Keratinocyte (primary cell): ENCODE results near the gene TUBB. TPM values are rescaled to one million over a fixed set of nuclear protein-coding genes. Genes with fewer than 3 reads are reported as not detected.

Experiments
- DNase-seq: peaks from one replicate; pipeline ENCODE4 v3.0.0-alpha.2; 2011; ENCODE audit warnings: low read depth, missing footprints, low spot score
- FAIRE-seq: peaks from 2 replicates; lab custom pipeline; 2011; peaks lifted over from hg19 to GRCh38; lab: Jason Lieb, UNC
- H2AFZ ChIP-seq: 2 replicates; pipeline ENCODE4 v1.6.0; 2012; ENCODE audit warnings: low read length, control low read depth, inconsistent platforms; ENCODE audit not compliant: control insufficient read depth
- H3K27ac ChIP-seq: 2 replicates; pipeline ENCODE4 v1.5.1; 2011; ENCODE audit warnings: low read length; ENCODE audit not compliant: control insufficient read depth, insufficient read depth
- H3K27me3 ChIP-seq: 3 replicates; pipeline ENCODE4 v1.6.0; 2011; ENCODE audit warnings: low read length; ENCODE audit not compliant: control insufficient read depth, insufficient read depth; ENCODE audit errors: extremely low read depth
- H3K36me3 ChIP-seq, 2 experiments: 2 replicates in 1 of 2; 3 replicates in 1 of 2; pipeline ENCODE4 v1.5.1; 2011; ENCODE audit warnings: low read length in 2 of 2, mild to moderate bottlenecking in 1 of 2; ENCODE audit not compliant: control insufficient read depth in 2 of 2, insufficient read depth in 2 of 2; ENCODE audit errors: extremely low read depth in 1 of 2
- H3K4me1 ChIP-seq: 3 replicates; pipeline ENCODE4 v1.5.1; 2011; ENCODE audit warnings: low read length; ENCODE audit not compliant: control insufficient read depth, insufficient read depth; ENCODE audit errors: extremely low read depth
- H3K4me2 ChIP-seq: 3 replicates; pipeline ENCODE4 v1.6.0; 2011; ENCODE audit warnings: low read depth, low read length; ENCODE audit not compliant: control insufficient read depth, insufficient read depth; ENCODE audit errors: extremely low read depth
- H3K4me3 ChIP-seq, 3 experiments: fragments of 200-600 bp in 1 of 3; sonication (generic) in 1 of 3; 2 replicates in 2 of 3; 3 replicates in 1 of 3; pipeline ENCODE4 v1.5.1; 2011 to 2016; ENCODE audit warnings: low read length in 3 of 3, mild to moderate bottlenecking in 3 of 3, control low read depth in 2 of 3, inconsistent platforms in 1 of 3, low read depth in 1 of 3, mixed read lengths in 1 of 3, mixed run types in 1 of 3, moderate library complexity in 1 of 3; ENCODE audit not compliant: control insufficient read depth in 2 of 3, insufficient read depth in 2 of 3; ENCODE audit errors: extremely low read depth in 1 of 3
- H3K79me2 ChIP-seq: 2 replicates; pipeline ENCODE4 v1.6.0; 2012; ENCODE audit warnings: low read length; ENCODE audit not compliant: control insufficient read depth, insufficient read depth
- H3K9ac ChIP-seq: 3 replicates; pipeline ENCODE4 v1.6.0; 2011; ENCODE audit warnings: low read length; ENCODE audit not compliant: control insufficient read depth, insufficient read depth; ENCODE audit errors: extremely low read depth
- H3K9me1 ChIP-seq: 3 replicates; pipeline ENCODE4 v1.6.0; 2011; ENCODE audit warnings: low read length; ENCODE audit not compliant: control insufficient read depth, insufficient read depth; ENCODE audit errors: extremely low read depth
- H3K9me3 ChIP-seq: 2 replicates; pipeline ENCODE4 v1.5.1; 2012; ENCODE audit warnings: low read depth, low read length; ENCODE audit not compliant: control insufficient read depth
- H4K20me1 ChIP-seq: 3 replicates; pipeline ENCODE4 v1.6.0; 2011; ENCODE audit warnings: low read length; ENCODE audit not compliant: control insufficient read depth, insufficient read depth; ENCODE audit errors: extremely low read depth
- CTCF ChIP-seq, 3 experiments: IDR thresholded peaks in 1 of 3; conservative IDR thresholded peaks in 1 of 3; optimal IDR thresholded peaks in 1 of 3; 2 replicates in 2 of 3; 3 replicates in 1 of 3; pipeline versions ENCODE3 to v1.5.1; 2011; ENCODE audit warnings: low read length in 3 of 3, mild to moderate bottlenecking in 3 of 3, moderate library complexity in 2 of 3, control low read depth in 1 of 3, inconsistent platforms in 1 of 3; ENCODE audit not compliant: insufficient read depth in 2 of 3; ENCODE audit errors: extremely low read depth in 1 of 3
- EZH2 ChIP-seq: IDR thresholded peaks from one replicate; pipeline ENCODE4 v1.6.1; 2012; ENCODE audit warnings: inconsistent platforms, mild to moderate bottlenecking, low read length, moderate library complexity
- dilution Hi-C: fragments of 300-500 bp; cut with MboI; formaldehyde crosslinking; loops from one replicate; pipeline ENCODE4 v1.7.0; 2020; ENCODE audit warnings: low sequenced_read_pairs; ENCODE audit not compliant: extremely low pct_ligation_motif_present
- polyA plus RNA-seq, 5 experiments: library from polyadenylated mRNA; depleted of rRNA in 3 of 5; stranded (reverse) in 3 of 5; stranded (forward) in 1 of 5; unstranded in 1 of 5; fragments of >200 nt; gene quantifications; 1 replicate in 1 of 5; 2 replicates in 3 of 5; 3 replicates in 1 of 5; pipeline versions ENCODE4 v1.2.1 to v1.2.3, GENCODE V29; 2011 to 2012; ENCODE audit warnings: missing spikeins in 2 of 5, low read depth in 1 of 5, low replicate concordance in 1 of 5

The TUBB gene
- polyA plus RNA-seq, 1 donor (not counting 4 experiments of a cell fraction or from before 2014, with no cell fraction given), result 1,159 TPM

- Histone ChIP-seq H3K4me1 (peaks cover 21% of the 10 kb centered on the region), H3K27me3 (no peaks in the 10 kb centered on the region), H3K36me3 (peaks cover 13 to 31% of the 10 kb centered on the region in 2 experiments), H3K9me3 (no peaks in the 10 kb centered on the region), H3K4me2 (no peak overlapping the region), H3K4me3 (no peak overlapping the region), H3K9ac (no peak overlapping the region), H4K20me1 (peaks cover 31% of the 10 kb centered on the region), H3K9me1 (no peaks in the 10 kb centered on the region), H3K27ac (no peak overlapping the region), H2AFZ (no peak overlapping the region), H3K79me2 (peaks cover 39% of the 10 kb centered on the region)
- dilution Hi-C loops, result no loop called here
- DNase-seq (no peak), FAIRE-seq (no peak)
- no peak for TF ChIP-seq EZH2
- no peak for TF ChIP-seq CTCF (optimal IDR thresholded peaks at IDR 0.05 in 1 of 3, IDR thresholded peaks at IDR 0.05 in 1 of 3, conservative IDR thresholded peaks at IDR 0.05 in 1 of 3; ENCODE audit: extremely low read depth in 1 of 3, insufficient read depth in 2 of 3, low read length in 3 of 3)
These were observed 5.8 kb downstream of the TUBB start for GRCh38 chr6:30725713-30726505.

DNA sequence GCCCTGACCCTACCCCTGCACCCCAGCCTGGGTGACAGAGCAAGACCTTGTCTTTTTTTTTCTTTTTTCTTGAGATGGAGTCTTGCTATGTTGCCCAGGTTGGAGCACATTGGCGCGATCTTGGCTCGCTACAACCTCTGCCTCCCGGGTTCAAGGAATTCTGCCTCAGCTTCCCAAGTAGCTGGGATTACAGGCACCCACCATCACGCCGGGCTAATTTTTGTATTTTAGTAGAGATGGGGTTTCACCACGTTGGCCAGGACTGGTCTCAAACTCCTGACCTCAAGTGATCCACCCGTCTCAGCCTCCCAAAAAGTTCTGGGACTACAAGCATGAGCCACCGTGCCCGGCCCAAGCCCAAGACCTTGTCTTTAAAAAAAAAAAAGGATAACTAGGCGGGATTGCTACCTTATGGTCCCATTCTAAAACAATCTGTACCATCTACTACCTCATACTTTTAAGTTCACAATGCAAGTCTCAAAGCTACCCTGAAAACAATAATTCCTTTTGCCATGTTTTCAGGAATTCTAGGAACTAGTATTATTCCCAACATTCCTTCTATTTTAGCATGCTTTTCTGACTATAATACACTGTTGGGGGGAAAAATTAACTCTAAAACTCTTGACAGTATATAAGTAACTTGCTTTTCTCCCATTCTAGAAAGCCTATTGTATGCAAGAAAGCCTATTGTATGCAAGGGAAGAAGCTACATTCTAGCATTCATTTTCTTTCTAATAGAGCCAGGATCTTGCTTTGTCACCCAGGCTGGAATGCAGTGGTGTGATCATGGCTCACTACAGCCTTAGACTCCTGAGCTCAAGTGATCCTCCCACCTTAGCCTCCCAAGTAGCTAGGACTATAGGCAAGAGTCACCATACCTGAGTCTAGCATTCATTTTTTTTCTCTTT lies 6.6 kb downstream of the TUBB start:
- Histone ChIP-seq H3K9me1 (no peaks in the 10 kb centered on the region), H3K27ac (no peak overlapping the region), H3K36me3 (peaks cover 10 to 27% of the 10 kb centered on the region in 2 experiments), H3K4me1 (peaks cover 21% of the 10 kb centered on the region), H3K27me3 (no peaks in the 10 kb centered on the region), H3K79me2 (peaks cover 33% of the 10 kb centered on the region), H3K9me3 (no peaks in the 10 kb centered on the region), H3K4me2 (no peak overlapping the region), H4K20me1 (peaks cover 28% of the 10 kb centered on the region), H3K9ac (no peak overlapping the region), H3K4me3 (no peak overlapping the region), H2AFZ (no peak overlapping the region)
- no peak for DNase-seq
- TF ChIP-seq EZH2 (no peak), CTCF (optimal IDR thresholded peaks at IDR 0.05 in 1 of 3, IDR thresholded peaks at IDR 0.05 in 1 of 3, conservative IDR thresholded peaks at IDR 0.05 in 1 of 3; ENCODE audit: extremely low read depth in 1 of 3, insufficient read depth in 2 of 3, low read length in 3 of 3) (no peak)
- no peak for FAIRE-seq
- dilution Hi-C loops, result no loop called here
